Prostate gland (tissue), 2 donors: ENCODE results near the gene SLC9A7. TPM values are rescaled to one million over a fixed set of nuclear protein-coding genes. Genes with fewer than 3 reads are reported as not detected.

Experiments used
- DNase-seq: peaks from one replicate; pipeline ENCODE4 v3.0.0-alpha.2; 2019; ENCODE audit warnings: low spot score
- H3K27ac ChIP-seq, 2 donors: fragments of 200-600 bp; sonication (generic); 2 replicates each; pipeline ENCODE4 v1.5.1; 2017 to 2019
- H3K27me3 ChIP-seq: fragments of 200-600 bp; sonication (generic); replicated peaks from 2 replicates; pipeline ENCODE4 v1.5.1; 2019; ENCODE audit not compliant: insufficient read depth
- H3K36me3 ChIP-seq, 2 donors: fragments of 200-600 bp; sonication (generic); 1 replicate in 1 of 2; 2 replicates in 1 of 2; pipeline versions ENCODE4 v1.5.1 to v1.8.1; 2017 to 2019
- H3K4me1 ChIP-seq: fragments of 200-600 bp; sonication (generic); replicated peaks from 2 replicates; pipeline ENCODE4 v1.5.1; 2019
- H3K4me3 ChIP-seq, 2 donors: fragments of 200-600 bp; sonication (generic); 2 replicates each; pipeline ENCODE4 v1.5.1; 2017 to 2019
- H3K9me3 ChIP-seq: fragments of 200-600 bp; sonication (generic); 2 replicates; pipeline ENCODE4 v1.5.1; 2017
- CTCF ChIP-seq, 4 experiments: fragments of 200-600 bp in 2 of 4; fragments of 450-650 bp in 2 of 4; sonication (generic) in 2 of 4; IDR thresholded peaks; 1 replicate in 3 of 4; 2 replicates in 1 of 4; pipeline ENCODE4 v1.5.1; 2016 to 2019; ENCODE audit warnings: antibody characterized with exemption in 4 of 4, mild to moderate bottlenecking in 2 of 4, moderate library complexity in 2 of 4
- POLR2A ChIP-seq: fragments of 450-650 bp; IDR thresholded peaks from one replicate; pipeline ENCODE4 v1.6.1; 2016; ENCODE audit warnings: antibody characterized with exemption, mild to moderate bottlenecking
- POLR2AphosphoS5 ChIP-seq: sonication (generic); formaldehyde crosslinking; IDR thresholded peaks from one replicate; pipeline ENCODE4 v1.6.1; 2017; ENCODE audit warnings: antibody characterized with exemption
- WGBS: methylation state at CpG from one replicate; pipeline ENCODE4 v1.1.5; 2018; 5-methylcytosine and 5-hydroxymethylcytosine counted together
- intact Hi-C: fragments of 100-400 bp; cut with DNase I; formaldehyde crosslinking; loops from one replicate; pipeline ENCODE4 v1.14.2; 2022
- total RNA-seq, 2 donors: library from RNA; depleted of rRNA; stranded (reverse); fragments of >200 nt; gene quantifications; one replicate each; pipeline ENCODE4 v1.1.0, GENCODE V29; 2016

Gene SLC9A7
- total RNA-seq, 2 donors from 2014 or later = 16.5 to 36.5 TPM

GRCh38 chrX:46716796-46717195 is 42.1 kb downstream of the SLC9A7 start:
- Histone ChIP-seq H3K4me1 (no peaks in the 10 kb centered on the region), H3K27ac (no peak overlapping the region), H3K4me3 (no peak overlapping the region), H3K36me3 (no peaks in the 10 kb centered on the region), H3K27me3 (no peaks in the 10 kb centered on the region), H3K9me3 (no peaks in the 10 kb centered on the region)
- WGBS = 86% methylated on average over 3 of the region's 3 CpGs
- no peak for TF ChIP-seq CTCF (IDR thresholded peaks at IDR 0.05)
- TF ChIP-seq POLR2AphosphoS5 = no peak
- TF ChIP-seq POLR2A = no peak
- DNase-seq = no peak
- intact Hi-C loops = no loop called here

GRCh38 chrX:46715997-46716396 is 42.9 kb downstream of the SLC9A7 start:
- Histone ChIP-seq H3K4me1 (no peaks in the 10 kb centered on the region), H3K4me3 (no peak overlapping the region), H3K9me3 (no peaks in the 10 kb centered on the region), H3K27me3 (no peaks in the 10 kb centered on the region), H3K36me3 (no peaks in the 10 kb centered on the region), H3K27ac (no peak overlapping the region)
- DNase-seq = no peak
- intact Hi-C loops = no loop called here
- 89% methylated on average over 1 of the region's 1 CpG for WGBS
- TF ChIP-seq POLR2AphosphoS5 (no peak), POLR2A (no peak), CTCF (IDR thresholded peaks at IDR 0.05) (no peak)

GRCh38 chrX:46715530-46715929 is 43.4 kb downstream of the SLC9A7 start:
- WGBS = 96% methylated on average over 5 of the region's 5 CpGs
- Histone ChIP-seq H3K27ac (no peak overlapping the region), H3K4me1 (no peaks in the 10 kb centered on the region), H3K9me3 (no peaks in the 10 kb centered on the region), H3K36me3 (no peaks in the 10 kb centered on the region), H3K4me3 (no peak overlapping the region), H3K27me3 (no peaks in the 10 kb centered on the region)
- no peak for DNase-seq
- TF ChIP-seq POLR2AphosphoS5 (no peak), POLR2A (no peak), CTCF (IDR thresholded peaks at IDR 0.05) (no peak)
- intact Hi-C loops = no loop called here

- TF ChIP-seq CTCF (IDR thresholded peaks at IDR 0.05) (no peak), POLR2A (no peak), POLR2AphosphoS5 (no peak)
- H3K9me3 ChIP-seq = no peaks in the 10 kb centered on the region
- H3K4me1 ChIP-seq = no peaks in the 10 kb centered on the region
- H3K36me3 ChIP-seq = no peaks in the 10 kb centered on the region
- no peak overlapping the region for H3K27ac ChIP-seq
- no peak for DNase-seq
- intact Hi-C loops = no loop called here
- no peaks in the 10 kb centered on the region for H3K27me3 ChIP-seq
- WGBS = 63% methylated on average over 5 of the region's 5 CpGs
- H3K4me3 ChIP-seq = no peak overlapping the region
These were observed 45.0 kb downstream of the SLC9A7 start for GRCh38 chrX:46713672-46714490.

GRCh38 chrX:46712764-46713163 is 46.2 kb downstream of the SLC9A7 start:
- no peaks in the 10 kb centered on the region for H3K36me3 ChIP-seq
- 35% methylated on average over 1 of the region's 1 CpG for WGBS
- no peaks in the 10 kb centered on the region for H3K27me3 ChIP-seq
- no peaks in the 10 kb centered on the region for H3K4me1 ChIP-seq
- no peak for DNase-seq
- TF ChIP-seq CTCF (IDR thresholded peaks at IDR 0.05) (no peak), POLR2A (no peak), POLR2AphosphoS5 (no peak)
- intact Hi-C loops = no loop called here
- H3K4me3 ChIP-seq = no peak overlapping the region
- H3K9me3 ChIP-seq = no peaks in the 10 kb centered on the region
- H3K27ac ChIP-seq = no peak overlapping the region
